OCI-LY7 (cell line): Measurements from ENCODE around the gene PRR35.

ENCODE experiments used
- EZH2phosphoT487 ChIP-seq: fragments of 200-600 bp; sonication (generic); IDR thresholded peaks from 2 replicates; pipeline ENCODE4 v1.6.1; 2018; ENCODE audit warnings: low read depth, borderline replicate concordance, mild to moderate bottlenecking, mixed run types, antibody characterized with exemption, low read length, moderate library complexity, mixed read lengths
- TF ChIP-seq, protein P1 (sequence below): fragments of 200-600 bp; sonication (generic); conservative IDR thresholded peaks from 2 replicates; pipeline ENCODE4 v1.5.1; 2014; ENCODE audit warnings: mild to moderate bottlenecking, antibody characterized with exemption, low read length, moderate library complexity, mixed read lengths

DNA sequence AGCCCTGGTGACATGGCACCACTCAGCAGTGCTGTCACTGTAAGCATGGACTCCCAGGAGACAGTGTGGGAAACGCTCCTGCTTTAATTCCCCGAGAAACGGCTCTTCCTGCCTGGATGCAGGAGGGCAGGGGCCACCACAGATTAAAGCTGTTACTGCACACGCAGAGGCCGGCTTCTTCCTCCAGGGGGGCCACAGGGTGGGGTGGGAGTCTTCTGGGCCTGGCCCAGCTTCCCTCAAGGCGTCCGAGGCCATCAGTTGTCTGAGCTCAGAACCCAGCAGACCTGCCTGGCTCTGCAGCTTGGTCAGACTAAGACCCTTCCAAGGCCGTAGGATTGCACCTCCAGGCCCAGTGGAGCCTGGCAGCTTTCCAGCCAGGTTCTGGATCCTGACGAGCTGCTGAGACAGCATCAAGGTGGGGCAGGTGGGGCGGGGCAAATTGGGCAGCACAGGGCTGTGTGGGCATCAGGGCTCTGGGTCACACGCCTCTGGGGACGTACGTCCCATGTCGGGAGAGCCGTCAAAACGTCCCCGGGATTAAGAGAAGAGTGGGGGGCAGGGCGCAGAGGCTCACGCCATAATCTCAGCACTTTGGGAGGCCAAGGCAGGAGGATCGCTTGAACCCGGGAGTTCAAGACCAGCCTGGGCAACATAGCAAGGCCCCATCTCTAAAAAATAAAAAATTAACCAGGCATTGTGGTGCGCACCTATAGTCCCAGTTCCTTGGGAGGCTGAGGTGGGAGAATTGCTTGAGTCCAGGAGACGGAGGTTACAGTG, 37.7 kb upstream of the PRR35 start:
- TF ChIP-seq, protein P1, sequence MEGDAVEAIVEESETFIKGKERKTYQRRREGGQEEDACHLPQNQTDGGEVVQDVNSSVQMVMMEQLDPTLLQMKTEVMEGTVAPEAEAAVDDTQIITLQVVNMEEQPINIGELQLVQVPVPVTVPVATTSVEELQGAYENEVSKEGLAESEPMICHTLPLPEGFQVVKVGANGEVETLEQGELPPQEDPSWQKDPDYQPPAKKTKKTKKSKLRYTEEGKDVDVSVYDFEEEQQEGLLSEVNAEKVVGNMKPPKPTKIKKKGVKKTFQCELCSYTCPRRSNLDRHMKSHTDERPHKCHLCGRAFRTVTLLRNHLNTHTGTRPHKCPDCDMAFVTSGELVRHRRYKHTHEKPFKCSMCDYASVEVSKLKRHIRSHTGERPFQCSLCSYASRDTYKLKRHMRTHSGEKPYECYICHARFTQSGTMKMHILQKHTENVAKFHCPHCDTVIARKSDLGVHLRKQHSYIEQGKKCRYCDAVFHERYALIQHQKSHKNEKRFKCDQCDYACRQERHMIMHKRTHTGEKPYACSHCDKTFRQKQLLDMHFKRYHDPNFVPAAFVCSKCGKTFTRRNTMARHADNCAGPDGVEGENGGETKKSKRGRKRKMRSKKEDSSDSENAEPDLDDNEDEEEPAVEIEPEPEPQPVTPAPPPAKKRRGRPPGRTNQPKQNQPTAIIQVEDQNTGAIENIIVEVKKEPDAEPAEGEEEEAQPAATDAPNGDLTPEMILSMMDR = no peak
- TF ChIP-seq EZH2phosphoT487 = no peak
